NCI-H226 (cell line): ENCODE results near the gene VASH1.

ENCODE experiments used
- DNase-seq: peaks from one replicate; pipeline ENCODE4 v3.0.0-alpha.2; 2015

VASH1 gene

DNA sequence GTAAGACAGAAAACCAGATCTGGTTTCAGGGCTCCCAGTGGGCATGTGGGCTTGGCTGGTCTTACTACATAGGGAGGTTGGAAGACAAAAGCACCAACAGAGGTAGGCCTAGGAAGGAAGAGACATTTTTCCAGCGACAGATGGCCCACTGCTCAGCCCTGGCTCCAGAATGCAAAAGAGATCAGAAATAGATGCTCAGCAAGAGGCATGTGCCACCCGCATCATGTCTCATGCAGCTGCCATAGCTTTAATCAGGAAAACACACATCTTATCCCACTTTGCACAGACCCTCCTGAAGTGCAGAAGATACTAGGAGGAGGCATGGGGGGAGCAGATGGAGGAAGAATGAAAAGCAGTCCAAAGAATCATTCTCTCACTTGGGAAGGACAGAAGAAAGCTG is 25.3 kb downstream of the VASH1 start:
- no peak for DNase-seq

DNA sequence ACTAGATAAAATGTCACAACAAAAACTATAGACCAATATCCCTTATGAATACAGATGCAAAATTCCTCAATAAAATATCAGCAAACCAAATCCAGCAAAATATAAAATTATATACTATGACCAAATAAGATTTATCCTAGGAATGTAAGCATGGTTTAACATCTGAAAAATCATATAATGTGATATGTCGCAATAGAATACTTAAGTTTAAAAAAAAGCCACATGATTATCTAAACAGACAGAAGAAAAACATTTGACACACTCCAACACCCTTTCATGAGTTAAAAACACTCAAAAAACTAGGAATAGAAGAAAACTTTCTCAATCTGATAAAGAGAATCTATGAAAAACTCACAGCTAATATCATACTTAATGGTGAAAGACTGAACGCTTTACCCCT is 31.2 kb downstream of the VASH1 start:
- no peak for DNase-seq

DNA sequence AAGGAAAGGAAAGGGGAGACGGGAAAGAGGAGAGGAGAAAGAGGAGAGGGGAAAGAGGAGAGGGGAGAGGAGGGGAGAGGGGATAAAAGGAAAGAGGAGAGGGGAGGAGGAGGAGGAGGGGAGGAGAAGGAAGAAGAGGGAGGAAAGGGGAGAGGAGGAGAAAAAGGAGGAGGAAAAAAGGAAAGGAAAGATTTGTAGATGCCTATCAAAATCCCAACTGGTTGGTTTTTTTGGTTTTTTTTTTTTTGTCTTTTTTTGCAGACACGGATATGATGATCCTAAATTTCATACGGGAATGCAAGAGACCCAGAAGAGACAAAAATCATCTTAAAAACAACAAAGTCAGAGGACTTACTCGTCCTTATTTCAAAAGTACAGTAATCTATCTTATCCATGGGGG is 32.1 kb downstream of the VASH1 start:
- no peak for DNase-seq

DNA sequence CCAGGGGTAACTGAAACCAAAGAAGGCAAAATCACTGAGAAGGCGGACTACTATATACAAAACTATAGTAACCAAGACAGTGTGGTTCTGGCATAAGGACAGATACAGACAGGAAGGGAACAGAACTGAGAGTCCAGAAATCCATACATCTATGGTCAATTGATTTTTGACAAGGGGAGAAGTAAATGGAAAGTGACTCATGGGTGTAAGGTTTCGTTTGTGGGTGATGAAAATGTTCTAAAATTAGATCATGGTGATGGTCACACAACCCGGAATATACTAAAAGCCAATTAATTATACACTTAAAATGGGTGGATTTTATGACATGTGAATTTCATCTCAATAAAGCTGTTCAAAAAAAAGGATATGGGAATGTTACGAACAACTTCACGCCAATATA is 32.7 kb downstream of the VASH1 start:
- no peak for DNase-seq

DNA sequence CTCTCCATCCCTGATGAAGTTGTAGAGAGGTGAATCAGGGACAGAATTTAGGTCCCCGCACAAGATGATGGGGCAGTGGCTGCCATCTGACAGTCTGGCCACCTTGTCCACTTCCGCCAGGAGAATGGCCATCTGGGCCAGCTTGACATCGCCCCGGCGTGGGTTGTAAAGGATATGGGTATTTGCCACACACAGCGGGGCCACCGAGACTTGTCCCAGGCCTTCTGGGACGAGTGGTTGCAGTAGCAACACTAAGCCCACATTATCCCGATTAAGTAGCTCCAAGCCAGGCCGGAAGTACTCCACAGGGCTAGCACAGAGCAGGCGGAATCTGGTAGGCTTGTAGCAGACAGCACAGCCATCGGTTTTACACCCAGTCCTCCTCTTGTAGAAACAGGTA is 45.2 kb downstream of the VASH1 start:
- no peak for DNase-seq

DNA sequence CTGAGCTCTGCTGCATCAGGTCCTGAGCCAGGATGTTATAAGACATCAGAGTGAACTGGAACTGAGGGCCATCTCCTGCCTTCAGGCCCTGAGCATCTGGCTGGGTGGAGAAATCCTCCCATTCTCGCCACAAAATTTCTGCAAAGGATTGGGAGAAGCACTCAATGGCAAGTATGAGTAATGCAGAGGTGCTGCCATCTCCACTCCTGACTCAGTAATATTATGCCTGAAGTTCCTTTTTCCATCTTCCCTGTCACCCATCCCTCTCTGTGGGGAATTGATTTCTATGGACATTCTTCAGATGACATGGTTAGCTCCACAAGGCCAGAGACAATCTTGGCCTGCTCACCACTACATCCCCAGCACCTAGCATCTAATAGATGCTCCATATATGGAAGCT is 46.7 kb downstream of the VASH1 start:
- DNase-seq = no peak

DNA sequence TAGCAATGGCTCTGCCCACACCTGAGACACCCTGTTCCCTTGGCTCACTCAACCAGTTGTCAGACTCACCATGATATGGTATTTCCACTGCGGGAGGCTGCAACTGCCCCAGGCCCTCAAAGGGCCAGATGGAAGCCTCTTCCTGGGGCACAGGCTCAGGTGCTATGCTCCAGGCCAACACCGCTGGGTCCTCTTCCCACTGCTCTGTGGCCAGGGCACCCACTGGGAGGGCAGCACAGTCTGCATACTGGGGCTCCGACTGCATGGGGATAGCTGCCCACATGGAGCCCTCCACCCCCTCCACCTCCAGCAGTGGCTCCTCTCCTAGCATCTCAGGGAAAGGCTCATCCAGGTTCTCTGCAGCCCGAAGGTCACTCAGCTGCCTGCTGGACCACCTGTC is 47.7 kb downstream of the VASH1 start:
- DNase-seq = no peak

DNA sequence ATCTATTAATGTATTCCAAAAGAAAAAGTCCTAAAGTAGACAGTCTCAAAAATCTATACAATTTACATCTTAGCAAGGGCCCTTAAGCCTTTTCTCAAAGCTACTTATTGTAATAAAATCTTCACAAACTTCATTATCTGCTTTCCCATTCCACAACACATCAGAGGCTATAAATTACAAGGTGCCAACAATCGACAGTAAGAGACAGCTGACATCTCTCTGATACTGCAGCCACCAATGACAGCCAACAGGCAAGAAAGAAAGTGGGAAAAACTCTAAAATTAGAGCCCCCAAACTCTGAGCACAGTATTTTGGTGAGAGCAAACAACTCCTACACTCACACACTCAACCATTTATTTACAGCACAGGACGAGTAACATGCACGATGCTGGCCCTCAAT is 49.3 kb downstream of the VASH1 start:
- DNase-seq = no peak

DNA sequence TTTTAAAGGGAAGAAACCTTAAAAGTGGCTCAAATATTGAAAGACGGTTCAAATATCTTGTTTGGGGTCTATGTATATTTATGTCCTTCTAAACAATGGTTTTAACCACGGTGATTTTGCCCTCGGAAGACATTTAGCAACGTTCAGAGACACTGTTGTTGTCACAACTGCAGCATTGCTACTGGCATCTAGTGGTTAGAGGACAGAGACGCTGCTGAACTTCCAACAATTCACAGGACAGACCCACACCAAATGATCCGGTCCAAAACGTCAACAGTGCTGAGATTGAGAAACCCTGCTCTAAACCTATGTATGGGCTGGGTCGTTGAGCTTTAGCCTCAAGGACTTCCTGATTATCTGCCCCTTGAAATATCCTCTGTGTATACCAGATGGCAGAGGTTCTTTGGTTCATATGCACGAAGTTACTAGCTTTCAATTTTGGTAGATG is 49.7 kb downstream of the VASH1 start:
- DNase-seq = no peak

DNA sequence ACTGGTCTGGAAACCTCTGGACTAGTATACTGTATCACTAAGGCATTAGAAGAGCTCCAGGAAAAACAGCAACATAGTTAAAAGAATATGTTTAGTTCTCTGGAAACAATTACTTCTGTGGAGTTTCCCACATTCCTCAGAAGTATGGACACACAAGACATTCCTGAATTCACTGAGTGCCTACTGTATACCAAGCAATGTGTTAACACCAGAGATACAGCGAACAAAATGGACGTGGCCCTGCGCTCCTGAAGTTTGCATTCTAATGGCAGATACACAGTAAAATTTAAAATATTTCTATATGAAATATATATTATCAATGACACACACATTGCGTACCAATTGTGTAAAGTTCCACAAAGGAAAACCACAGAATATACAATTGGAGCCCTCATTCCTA is 50.3 kb downstream of the VASH1 start:
- DNase-seq = no peak

DNA sequence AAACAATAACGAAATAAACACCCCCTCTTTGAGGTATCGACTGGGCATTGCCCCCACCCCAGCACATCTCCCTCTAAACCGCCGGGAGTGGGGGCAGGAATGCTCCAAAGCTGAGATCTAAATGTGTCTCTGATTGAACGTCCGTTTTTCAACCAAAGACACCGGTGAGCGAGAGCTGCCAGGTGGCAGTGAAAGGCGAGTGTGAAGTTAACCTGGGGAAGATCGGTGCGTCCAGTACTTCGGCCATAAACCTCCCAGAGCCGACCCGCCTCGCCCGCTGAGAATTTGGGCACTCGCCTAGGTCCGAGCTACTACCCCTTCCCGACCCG is 50.8 kb downstream of the VASH1 start:
- no peak for DNase-seq

DNA sequence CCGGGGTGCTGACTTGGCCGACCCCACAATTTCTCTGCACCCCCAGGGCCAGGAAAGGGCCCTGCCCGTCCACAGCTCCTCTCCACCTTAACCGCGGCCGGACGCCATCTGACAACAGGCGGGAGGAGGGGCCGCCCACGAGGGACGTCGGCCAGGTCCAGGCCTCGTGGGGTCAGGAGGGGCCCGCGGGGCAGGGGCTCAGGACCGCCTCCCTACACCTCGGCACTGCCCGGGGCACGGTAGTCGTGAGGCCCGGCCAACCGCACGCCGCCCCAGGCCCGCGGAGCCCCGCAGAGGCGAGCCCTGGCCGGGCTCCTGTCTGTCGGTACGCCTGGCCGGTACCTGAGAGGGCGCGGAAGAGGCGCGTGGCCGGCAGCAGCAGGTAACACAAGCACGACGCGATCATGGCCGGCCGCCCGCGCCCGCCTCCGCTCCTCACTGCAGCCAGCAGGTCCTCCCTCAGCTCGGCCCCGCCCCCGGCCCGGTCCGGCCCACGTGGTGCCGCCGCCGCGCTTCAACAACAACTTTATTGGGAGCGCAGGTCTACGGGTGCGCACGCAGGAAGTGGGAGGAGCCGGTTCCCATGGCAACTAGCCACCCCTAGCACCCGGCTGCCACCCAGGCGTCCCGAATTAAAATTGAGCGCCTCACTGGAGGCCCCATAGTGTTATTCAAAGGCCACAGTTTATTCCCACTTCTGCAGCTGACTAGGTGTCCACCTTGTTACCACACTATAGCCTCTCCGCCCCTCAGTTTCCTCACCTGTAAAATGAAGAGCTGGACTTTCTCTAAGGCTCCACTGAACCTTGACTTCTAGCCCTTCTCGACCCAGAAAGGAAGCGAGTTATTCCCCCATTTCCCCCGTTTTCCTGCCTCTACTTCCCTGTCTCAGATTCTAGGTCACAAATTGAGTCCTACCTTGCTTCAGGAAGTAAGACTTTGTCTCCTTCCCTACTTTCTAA is 51.4 kb downstream of the VASH1 start, which contains the start of gene ANGEL1:
ANGEL1 (minus strand) TSS at position 461 of the 962 bp plus-strand sequence; CDS start at position 406, 55 bp downstream.
- peak; percentile 87 for DNase-seq

DNA sequence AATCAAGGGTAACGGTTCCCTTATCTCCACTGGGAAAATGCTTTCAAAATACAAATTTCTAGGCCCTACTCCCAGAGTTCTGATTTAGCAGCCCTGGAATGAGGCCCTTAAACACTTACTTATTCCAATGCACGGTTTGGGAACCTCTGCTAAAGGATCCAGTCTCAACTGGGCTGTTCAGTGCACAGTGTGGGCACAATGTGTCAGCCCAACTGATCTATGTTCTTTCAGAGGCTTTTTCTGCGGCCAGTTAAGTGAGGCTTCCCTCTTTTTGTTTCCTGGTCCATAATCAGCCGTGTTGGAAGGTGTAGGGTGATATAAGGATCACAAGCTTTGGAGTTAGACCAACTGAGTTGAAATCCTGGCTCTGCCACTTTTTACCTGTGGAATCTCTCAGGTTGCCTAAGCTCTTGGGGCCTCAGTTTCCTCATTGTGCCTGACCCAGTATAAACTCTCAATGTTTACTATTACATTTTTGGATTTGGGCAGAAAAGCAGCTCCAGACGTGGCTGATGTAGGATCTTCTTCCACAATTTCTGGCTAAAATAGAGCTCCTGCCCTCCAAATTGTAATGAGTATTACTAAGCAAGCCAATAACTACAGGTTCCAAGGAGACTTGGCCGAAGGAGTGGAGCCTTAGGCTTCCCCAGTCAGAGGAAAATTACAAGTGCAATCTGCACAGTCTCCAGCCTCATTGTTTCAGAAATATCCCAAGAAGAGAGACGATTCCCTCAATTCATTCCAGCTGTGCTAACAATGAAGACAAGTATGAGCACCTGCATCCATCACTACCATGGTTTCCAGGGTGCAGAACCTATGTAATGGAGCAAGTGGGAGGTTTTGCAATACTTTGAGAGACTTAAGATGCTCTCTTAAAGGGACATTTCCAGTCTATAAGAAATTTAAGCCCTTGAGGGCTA is 53.7 kb downstream of the VASH1 start:
- no peak for DNase-seq

DNA sequence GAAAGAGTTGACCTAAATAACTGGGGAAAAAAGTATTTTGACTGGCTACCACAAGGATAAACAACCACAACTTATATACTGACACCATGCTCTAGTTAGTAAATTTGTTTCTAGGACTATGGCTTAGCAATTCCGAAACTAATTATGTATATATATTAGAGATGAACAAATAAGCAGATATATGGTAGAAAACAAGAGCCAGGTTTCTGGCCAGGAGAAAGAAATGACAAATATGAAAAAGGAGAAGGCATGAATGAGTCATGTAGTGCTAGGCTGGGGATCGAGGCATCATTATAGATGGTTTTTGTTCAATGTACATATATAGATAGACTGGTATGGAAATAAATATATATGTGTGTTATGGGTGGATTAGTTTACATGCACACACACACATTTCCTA is 59.4 kb downstream of the VASH1 start:
- DNase-seq = no peak

DNA sequence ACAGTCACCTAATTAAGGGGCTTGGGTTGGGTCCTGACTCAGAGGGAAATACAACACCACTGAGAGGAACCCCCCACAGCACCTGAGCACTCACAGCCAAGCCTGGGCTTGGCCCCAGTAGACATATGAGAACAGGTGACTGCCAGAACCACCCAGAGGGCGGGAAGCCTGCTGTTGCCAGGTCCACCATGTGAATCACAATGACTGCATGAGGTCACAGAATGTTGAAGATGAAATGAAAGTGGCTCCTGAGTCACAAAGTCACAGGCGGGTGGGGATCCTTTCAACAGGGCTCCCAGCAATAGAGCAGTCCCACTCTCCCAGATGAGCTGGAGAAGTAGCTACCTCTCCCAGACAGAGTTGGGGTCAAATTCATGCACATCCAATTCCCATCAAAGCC is 64.9 kb downstream of the VASH1 start, which contains the start of gene LRRC74A:
LRRC74A (plus strand) TSS at position 287 of the 400 bp plus-strand sequence. CDS start 290 bp downstream, outside the sequence.
- DNase-seq = no peak

DNA sequence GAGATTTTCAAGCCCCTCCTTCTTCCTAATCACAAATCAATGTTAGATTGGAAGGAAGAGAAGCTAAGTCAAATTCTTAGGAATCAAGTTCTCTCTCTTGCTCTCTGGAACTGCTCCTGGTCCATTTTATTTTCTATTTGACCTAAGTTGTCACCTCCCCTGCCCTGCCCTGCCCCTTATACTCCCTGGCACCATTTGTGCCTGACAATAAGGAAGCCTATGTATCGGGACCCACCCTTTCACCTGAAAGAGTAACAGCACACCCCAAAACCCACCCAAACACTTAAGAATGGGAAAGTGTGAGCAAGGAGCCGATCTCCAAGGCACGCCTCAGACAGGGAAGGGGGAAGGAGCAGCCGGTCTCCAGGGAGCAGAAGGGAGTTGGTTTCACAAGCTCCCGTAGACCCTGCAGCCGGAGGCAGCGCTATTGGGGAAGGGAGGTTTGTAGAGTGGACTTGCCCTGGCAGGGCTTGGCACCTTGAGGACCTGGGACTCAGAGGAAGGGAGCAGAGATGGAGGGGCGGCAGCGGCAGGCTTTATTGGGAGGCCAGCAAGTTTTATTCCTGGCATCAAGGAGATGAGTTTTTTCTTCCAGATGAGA is 66.5 kb downstream of the VASH1 start:
- DNase-seq = no peak

DNA sequence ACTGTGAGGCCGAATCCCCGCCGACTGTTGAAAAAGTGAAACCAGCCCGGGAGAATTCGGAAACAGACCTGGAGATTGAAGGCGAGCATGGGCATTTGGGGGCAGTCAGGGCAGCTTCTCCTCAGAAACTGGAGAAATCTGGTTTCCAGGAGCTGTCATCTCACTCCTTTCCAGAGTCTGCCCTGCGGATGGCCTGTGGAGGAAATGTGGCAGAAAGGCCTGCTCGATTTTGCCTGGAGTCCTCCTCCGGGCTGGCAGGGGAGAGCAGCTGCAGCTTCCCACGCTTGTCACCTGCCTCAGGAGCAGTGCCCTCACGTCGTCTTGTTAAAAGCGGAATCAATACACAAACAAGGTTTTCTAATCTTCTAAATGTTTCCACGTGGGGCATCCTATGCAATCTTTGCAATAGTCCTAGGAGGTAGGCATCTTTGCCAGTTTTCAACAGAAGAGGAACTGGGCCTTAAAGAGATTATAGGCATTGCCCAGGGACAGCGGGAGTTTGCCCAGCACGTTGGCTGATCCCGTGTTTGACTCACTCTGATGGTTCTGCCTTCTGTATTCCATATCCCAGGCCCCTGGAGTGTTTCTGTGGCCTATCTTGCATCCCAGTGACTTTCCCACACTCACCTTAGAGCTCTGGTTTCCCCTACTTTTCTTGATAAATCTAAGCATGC is 67.2 kb downstream of the VASH1 start:
- no peak for DNase-seq

DNA sequence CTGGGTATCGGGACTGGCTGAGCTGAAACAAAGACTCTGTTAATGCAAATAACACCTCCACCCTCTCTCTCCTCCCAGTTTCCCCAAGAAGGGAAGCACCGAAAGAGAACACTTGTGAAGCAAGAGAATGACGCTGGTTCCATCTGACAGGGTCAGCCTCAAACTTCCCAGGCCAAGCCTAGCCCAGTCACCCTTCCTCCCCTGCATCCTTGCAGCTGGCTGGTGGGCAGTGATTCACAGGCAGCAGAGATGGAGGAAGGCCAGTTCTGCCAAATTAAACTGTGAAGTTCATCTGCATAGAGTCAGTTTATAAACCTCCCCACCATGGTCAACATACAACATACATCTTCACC is 67.7 kb downstream of the VASH1 start:
- DNase-seq = no peak

DNA sequence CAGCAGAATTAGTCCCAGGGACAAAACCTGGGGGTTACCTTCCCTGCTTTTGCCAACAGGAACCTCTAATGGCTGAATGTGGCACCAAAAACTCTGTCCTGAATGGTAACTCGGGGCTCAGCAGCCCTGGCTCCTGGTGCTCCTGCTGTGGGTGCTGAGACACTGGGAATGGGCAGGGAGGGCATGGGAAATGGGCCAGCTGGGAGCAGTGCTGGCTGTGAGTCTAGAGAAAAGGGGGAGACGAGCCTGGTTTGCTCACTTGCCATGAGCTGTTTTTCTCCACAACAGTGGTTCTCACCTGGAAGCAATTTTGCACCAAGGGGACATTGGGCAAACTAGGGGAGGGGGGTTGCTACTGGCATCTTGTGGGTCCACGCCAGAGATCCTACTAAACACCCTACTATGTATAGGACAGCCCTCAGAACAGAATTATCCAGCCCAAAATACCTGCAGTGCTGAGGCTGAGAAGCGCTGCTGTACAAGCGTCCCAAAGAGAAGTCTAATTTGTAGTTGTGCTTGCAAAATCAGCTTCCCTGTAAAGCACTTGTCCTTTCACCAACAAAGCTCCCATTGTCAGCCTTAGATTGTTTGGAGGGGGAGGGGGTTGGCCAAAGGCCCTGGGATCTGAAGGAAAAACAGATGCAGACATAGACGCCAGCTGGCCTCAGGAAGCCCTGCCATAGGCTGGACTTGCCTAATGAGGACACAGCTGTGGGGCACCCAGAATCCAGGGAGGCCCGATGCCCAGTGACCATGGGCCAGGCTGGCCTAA is 68.6 kb downstream of the VASH1 start:
- DNase-seq = no peak

DNA sequence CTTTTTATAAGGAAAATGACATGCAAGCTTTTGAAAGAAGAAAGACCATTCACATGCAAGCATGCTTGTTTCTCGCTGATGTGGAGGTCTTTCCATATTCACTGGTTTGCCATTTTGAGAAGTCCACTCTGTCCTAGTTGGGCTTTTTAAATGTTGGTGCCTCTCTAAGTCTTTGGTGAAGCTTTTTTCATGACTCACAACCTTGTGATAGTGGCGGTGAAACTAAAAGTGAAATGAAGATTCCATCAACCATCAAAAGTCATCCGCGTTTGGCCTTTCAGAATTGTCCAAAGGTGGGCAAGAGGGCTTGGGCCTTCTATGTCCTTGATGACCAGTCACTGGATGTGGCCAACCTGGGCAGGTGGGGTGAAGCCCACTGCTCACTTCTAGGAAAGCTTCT is 69.3 kb downstream of the VASH1 start:
- DNase-seq = no peak

DNA sequence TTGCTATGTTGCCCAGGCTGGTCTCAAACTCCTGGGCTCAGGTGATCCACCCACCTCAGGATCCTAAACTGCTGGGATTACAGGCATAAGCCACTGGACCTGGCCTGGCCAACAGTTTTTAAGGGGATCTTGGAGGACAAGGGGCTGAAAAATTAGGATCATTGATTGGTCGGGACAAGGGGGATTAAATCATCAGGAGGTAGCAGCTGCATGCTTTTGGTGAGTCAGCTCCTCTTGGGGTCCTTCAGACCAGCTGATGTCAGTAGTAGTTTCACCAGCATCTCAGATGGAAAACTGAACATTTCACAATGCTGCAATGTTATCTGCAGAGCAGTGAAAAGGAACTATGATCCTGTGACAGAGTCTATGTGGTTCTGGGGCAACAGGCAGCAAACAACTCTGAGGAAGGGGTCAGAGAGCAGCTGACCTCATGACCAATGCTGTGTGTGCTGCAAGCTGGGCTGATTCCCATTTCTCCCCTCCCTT is 71.3 kb downstream of the VASH1 start:
- no peak for DNase-seq
